HG03558 (cell line): ENCODE data around the gene SPIB.

Experiments
- ATAC-seq: cut with Tn5 transposase; IDR thresholded peaks from one replicate; pipeline ENCODE4 v1.9.1; 2021; ENCODE audit warnings: moderate number of reproducible peaks; ENCODE audit not compliant: unreplicated experiment; ENCODE audit errors: extremely low read depth

SPIB gene

GRCh38 chr19:50417111-50418081 lies 1.3 kb upstream of the SPIB start:
- ATAC-seq, result no peak

GRCh38 chr19:50419022-50419579 lies 363 bp downstream of the SPIB start:
- ATAC-seq, result no peak

DNA sequence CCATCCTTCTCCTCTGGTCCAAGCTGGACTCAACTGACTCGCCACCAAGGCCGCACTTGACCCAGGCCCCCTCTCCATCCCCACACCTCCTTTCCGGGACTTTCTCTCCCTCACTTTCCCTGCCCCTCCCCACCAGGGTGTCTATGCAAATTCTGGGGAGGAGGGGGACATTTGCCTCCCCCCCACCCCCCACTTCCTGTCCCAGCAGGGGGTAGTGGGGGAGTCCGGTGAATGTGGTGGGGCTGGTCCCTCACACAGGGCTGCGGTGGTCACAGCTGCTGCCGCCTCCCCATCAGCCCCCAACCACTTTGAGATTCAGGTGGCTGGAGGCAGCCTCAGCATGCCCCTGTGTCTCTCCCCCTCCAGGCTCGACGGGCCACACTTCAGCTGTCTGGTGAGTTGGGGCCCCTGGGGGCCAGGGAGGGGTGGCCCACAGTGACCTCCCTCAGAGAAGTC lies 870 bp downstream of the SPIB start:
- no peak for ATAC-seq

GRCh38 chr19:50420127-50420526 lies 1.4 kb downstream of the SPIB start:
- no peak for ATAC-seq

- no peak for ATAC-seq
Observed at GRCh38 chr19:50420808-50421207, 2.1 kb downstream of the SPIB start.

DNA sequence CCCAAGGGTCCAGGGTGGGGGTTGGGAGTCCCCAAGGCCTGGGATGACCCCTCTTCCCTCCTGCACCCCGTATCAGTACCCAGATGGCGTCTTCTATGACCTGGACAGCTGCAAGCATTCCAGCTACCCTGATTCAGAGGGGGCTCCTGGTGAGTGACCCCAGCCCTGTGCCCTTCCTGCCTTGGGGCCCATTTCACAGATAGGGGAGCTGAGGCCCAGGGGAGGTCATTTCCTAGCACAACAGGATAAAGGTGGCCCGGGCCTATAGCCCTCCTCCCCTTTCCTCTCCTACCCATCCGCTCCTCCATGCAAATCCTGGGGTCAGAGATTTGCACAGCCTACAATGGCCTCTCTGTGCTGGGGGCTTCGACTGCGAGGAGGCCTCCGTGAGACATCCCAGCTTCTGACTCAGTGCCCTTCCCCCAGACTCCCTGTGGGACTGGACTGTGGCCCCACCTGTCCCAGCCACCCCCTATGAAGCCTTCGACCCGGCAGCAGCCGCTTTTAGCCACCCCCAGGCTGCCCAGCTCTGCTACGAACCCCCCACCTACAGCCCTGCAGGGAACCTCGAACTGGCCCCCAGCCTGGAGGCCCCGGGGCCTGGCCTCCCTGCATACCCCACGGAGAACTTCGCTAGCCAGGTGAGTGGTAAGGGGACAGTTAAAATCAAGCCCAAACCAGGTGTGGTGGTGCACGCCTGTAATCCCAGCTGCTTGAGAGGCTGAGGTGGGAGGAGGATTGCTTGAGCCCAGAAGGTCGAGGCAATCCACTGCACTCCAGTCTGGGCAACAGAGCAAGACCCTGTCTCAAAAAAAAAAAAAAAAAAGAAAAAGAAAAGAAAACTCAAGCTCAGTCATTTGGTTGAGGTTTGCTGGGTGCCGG lies 3.9 kb downstream of the SPIB start:
- ATAC-seq, result no peak

GRCh38 chr19:50423279-50424113 lies 4.8 kb downstream of the SPIB start:
- ATAC-seq, result no peak

DNA sequence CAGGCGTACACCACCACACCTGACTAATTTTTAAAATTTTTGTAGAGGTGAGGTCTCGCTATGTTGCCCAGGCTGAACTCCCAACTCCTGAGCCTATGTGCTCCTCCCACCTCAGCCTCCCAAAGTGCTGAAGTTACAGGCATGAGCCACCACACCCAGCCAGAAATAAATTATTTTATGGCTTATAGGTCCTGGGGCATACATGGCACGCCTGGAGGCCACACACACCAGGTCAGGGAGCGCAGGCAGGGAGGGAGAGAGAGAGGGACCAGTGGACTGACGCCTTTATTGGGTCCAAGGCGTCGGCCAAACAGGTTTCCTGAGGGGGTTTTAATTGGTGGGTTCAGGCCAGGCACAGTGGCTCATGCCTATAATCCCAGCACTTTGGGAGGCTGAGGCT lies 6.8 kb downstream of the SPIB start:
- ATAC-seq, result no peak

GRCh38 chr19:50427318-50427925 lies 8.7 kb downstream of the SPIB start:
- no peak for ATAC-seq

DNA sequence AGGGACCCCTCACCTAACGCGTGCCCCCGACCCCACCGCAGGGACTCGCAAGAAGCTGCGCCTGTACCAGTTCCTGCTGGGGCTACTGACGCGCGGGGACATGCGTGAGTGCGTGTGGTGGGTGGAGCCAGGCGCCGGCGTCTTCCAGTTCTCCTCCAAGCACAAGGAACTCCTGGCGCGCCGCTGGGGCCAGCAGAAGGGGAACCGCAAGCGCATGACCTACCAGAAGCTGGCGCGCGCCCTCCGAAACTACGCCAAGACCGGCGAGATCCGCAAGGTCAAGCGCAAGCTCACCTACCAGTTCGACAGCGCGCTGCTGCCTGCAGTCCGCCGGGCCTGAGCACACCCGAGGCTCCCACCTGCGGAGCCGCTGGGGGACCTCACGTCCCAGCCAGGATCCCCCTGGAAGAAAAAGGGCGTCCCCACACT lies 9.3 kb downstream of the SPIB start:
- no peak for ATAC-seq

- no peak for ATAC-seq
Observed at GRCh38 chr19:50428772-50429463, 10.2 kb downstream of the SPIB start.

GRCh38 chr19:50430888-50431342 lies 12.2 kb downstream of the SPIB start:
- no peak for ATAC-seq

DNA sequence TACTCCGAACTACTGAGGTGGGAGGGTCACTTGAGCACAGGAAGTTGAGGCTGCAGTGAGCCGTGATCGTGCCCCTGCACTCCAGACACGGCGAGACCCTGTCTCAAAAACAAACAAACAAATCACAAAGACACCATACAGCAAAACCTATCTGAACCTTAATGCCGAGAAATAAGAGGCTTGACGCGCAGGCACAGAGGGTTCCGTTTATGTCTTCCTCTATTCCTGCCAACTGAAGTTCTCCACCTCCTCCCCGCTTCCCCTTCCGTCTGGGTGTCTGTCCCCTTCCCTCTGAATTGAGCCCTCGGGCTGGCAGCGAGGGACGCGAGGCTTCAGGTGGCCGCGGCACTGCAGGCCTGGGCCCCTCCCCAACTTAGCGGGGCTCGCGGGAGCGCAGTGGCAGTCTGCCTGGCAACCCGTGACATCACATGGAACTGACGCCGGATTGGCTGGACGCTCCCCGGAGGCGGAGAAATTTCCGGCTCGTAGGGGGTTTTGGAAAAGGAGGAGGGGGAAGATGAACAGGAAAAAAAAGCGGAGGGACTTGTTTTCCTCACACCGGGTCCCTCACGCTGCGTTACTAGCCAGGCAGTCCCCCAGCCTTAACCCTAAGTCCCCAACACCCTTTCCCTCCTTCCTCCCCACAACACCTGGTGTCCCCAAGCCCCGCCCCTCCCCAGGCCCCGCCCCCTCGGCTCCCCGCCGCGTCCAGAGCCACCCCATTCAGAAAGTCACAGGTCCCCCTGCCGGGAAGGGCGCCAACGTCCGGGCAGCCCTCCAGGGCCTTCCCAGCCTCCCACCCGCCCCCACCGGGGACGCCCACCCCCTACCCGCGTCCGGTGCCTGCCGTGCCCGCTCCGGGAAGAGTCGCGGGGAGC lies 12.8 kb downstream of the SPIB start:
- no peak for ATAC-seq

- ATAC-seq, result no peak
Observed at GRCh38 chr19:50432221-50433028, 13.7 kb downstream of the SPIB start, which contains the start of gene MYBPC2. TSS of gene MYBPC2 (plus strand) at chr19:50432892. CDS start at chr19:50432954, 62 bp downstream.

DNA sequence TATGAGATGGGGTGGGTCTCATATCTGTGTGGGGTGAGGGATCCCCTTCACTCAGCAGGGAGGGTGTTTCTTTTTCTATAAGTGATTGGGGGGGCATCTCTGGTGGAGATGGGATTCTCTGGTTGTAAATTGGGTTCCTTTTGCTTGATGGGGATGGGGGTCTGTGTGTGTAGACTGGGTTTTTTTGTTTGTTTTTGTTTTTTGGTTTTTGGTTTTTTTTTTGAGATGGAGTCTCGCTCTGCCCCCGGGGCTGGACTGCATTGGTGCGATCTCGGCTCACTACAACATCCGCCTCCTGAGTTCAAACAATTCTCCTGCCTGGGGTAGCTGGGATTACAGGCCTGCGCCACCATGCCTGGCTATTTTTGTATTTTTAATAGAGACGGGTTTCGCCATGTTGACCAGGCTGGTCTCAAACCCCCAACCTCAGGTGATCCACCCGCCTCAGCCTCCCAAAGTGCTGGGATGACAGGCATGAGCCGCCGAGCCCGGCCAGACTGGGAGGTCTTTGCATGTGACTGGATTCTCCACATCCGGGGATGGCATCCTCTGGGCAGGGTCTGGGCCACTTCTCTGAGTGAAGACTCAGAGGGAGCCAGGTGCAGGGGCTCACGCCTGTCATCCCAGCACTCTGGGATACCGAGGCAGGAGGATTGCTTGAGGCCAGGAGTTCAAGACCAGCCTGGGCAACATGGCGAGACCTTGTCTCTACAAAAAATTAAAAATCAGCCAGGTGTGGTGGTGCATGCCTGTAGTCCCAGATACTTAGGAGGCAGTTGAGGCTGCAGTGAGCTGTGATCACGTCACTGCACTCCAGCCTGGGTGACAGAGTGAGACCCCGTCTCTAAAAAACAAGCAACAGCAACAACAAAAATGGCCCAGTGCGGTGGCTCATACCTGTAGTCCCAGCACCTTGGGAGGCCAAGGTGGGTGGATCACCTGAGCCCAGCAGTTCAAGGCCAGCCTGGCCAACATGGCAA lies 14.8 kb downstream of the SPIB start:
- ATAC-seq, result no peak

GRCh38 chr19:50434525-50434924 lies 15.8 kb downstream of the SPIB start:
- ATAC-seq, result no peak
